Measurements from ENCODE around the gene PPARGC1A.

PPARGC1A gene

GRCh38 chr4:23878912-23879732 is 10.7 kb downstream of the PPARGC1A start:
- no peak overlapping the region for H3K27ac Mint-ChIP-seq
- DNase-seq: no peak

GRCh38 chr4:23878246-23878891 is 11.5 kb downstream of the PPARGC1A start:
- Mint-ChIP-seq H3K9me3 (peaks cover 2% of the 10 kb centered on the region), H3K27ac (no peak overlapping the region), H3K4me3 (no peak overlapping the region), H3K27me3 (no peaks in the 10 kb centered on the region), H3K36me3 (ENCODE audit: low read depth) (no peaks in the 10 kb centered on the region), H3K4me1 (ENCODE audit: low read depth) (no peaks in the 10 kb centered on the region)
- DNase-seq: no peak

More at GRCh38 chr4:23878912-23879732, 10.7 kb downstream of the PPARGC1A start:
- Mint-ChIP-seq H3K9me3 (peaks cover 2% of the 10 kb centered on the region), H3K27me3 (no peaks in the 10 kb centered on the region), H3K4me3 (no peak overlapping the region), H3K36me3 (ENCODE audit: low read depth) (no peaks in the 10 kb centered on the region), H3K4me1 (ENCODE audit: low read depth) (no peaks in the 10 kb centered on the region)

GRCh38 chr4:23877758-23878229 is 12.1 kb downstream of the PPARGC1A start:
- Mint-ChIP-seq H3K27ac (no peak overlapping the region), H3K9me3 (peaks cover 2% of the 10 kb centered on the region), H3K4me3 (no peak overlapping the region), H3K4me1 (ENCODE audit: low read depth) (no peaks in the 10 kb centered on the region), H3K27me3 (no peaks in the 10 kb centered on the region), H3K36me3 (ENCODE audit: low read depth) (no peaks in the 10 kb centered on the region)
- DNase-seq: no peak

DNA sequence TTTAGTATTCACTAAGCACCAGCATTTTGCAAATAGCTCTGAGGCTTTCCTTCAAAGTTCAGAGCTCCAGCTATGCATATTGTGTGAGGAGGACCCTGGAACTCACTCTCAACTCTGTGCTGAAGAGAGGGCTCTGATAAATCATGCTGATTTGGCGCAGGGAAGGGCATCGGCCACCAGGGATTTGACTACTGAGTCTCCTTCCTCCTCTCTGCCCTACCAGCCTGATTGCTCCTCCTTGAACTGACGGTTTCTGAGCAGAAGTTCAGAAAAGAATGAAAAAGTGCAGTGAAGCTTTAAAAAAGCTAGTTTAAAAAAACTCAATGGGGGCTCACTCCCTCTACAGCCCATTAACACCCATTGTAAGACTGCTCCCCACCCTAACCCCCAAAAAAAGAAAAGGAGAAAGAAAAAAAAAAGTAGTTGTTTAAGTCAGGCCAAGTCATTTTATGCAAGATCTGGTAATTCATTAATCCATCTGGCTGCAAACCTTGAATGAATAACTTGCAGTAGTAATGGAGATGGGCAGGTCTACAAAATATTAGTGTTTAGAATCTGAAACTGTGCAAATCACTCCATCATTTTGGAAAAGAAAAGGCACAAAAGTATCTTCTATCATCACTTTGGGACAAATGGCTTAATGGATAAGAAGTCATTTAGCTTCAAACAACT is 13.3 kb downstream of the PPARGC1A start:
- H3K9me3 Mint-ChIP-seq: peaks cover 2% of the 10 kb centered on the region
- H3K36me3 Mint-ChIP-seq (ENCODE audit: low read depth): no peaks in the 10 kb centered on the region
- no peak overlapping the region for H3K27ac Mint-ChIP-seq
- no peaks in the 10 kb centered on the region for H3K4me1 Mint-ChIP-seq (ENCODE audit: low read depth)
- H3K4me3 Mint-ChIP-seq: no peak overlapping the region
- no peaks in the 10 kb centered on the region for H3K27me3 Mint-ChIP-seq
- no peak for DNase-seq

DNA sequence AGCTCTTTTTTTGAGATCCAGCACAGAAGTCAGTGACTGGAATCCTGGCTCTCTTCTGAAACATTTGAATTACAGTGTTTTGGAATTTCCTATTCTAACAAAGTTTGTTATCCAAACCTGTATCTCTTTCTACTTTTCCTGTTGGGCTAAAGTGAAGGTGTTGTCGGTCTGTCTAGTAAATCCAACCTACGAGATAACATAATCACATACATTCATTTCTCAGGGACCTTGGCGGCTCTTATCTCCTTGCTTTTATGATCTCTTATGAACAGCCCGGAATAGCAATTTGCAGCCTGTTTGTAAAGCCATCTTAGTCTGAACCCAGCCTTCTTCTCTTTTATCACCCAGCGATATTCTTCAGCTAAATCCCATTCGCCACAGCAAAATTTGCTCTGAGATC is 14.5 kb downstream of the PPARGC1A start:
- no peak overlapping the region for H3K27ac Mint-ChIP-seq
- no peaks in the 10 kb centered on the region for H3K27me3 Mint-ChIP-seq
- H3K9me3 Mint-ChIP-seq: peaks cover 2% of the 10 kb centered on the region
- no peaks in the 10 kb centered on the region for H3K36me3 Mint-ChIP-seq (ENCODE audit: low read depth)
- DNase-seq: no peak
- H3K4me1 Mint-ChIP-seq (ENCODE audit: low read depth): no peaks in the 10 kb centered on the region
- no peak overlapping the region for H3K4me3 Mint-ChIP-seq

DNA sequence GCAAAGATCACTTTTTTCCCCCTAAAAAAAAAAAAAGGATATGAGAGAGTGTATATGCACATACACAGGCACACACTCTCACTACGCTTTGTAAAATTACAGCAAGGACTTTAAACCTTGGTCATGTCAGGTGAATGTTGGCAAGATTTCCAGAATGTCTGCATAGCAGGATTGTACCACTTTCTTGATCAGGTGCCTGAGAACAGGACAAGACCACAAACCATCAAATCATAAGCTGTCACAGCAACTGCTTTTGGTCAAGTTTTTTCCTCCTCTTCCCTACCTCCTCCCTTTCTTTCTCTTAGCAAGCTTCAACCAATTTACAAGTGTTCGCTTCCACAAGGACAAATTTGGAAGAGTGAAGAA is 15.3 kb downstream of the PPARGC1A start:
- Mint-ChIP-seq H3K9me3 (peaks cover 2% of the 10 kb centered on the region), H3K27me3 (no peaks in the 10 kb centered on the region), H3K4me3 (no peak overlapping the region), H3K27ac (no peak overlapping the region), H3K4me1 (ENCODE audit: low read depth) (no peaks in the 10 kb centered on the region), H3K36me3 (ENCODE audit: low read depth) (no peaks in the 10 kb centered on the region)
- no peak for DNase-seq

DNA sequence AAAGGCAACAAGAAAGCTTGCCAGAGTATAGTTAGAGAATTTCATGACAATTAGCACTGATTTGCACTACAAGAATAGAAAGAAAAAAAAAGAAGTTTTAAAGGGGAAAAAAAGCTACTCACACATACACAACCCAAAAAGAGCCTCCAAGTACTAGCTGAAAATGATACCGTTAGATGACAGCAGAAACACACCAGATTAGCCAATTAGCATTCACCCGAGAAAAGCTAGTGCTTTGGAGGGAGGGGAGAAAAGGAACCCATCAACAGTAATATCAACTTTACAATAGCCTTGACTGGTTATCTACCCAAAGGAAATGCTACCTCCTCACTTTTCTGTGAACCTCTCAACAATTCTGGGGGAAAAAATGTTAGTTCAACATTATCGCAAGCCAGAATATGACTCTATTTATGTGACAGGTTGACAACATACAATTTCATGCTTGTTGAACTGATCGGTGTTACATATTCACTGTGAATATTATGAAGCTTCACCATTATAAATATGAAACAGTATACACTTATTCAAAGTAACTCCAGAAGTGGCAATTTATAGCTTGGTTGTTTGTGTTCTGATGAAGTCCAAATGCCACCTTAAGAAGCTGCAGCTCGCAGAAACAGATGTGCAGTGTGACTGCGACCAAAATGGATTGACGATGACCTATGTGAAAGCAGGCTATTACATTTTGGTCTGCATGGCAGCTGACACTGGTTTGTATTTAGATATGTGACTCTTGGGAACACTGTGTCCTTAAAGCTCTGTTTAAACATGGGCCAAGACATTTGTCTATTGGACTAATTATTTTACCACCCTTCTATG is 15.9 kb downstream of the PPARGC1A start:
- Mint-ChIP-seq H3K27me3 (no peaks in the 10 kb centered on the region), H3K27ac (no peak overlapping the region), H3K4me3 (no peak overlapping the region), H3K36me3 (ENCODE audit: low read depth) (no peaks in the 10 kb centered on the region), H3K4me1 (ENCODE audit: low read depth) (no peaks in the 10 kb centered on the region), H3K9me3 (peaks cover 2% of the 10 kb centered on the region)
- no peak for DNase-seq

GRCh38 chr4:23871426-23871825 is 18.4 kb downstream of the PPARGC1A start:
- Mint-ChIP-seq H3K27me3 (no peaks in the 10 kb centered on the region), H3K4me1 (ENCODE audit: low read depth) (no peaks in the 10 kb centered on the region), H3K9me3 (peaks cover 2% of the 10 kb centered on the region), H3K4me3 (no peak overlapping the region), H3K27ac (no peak overlapping the region), H3K36me3 (ENCODE audit: low read depth) (no peaks in the 10 kb centered on the region)
- DNase-seq: no peak

DNA sequence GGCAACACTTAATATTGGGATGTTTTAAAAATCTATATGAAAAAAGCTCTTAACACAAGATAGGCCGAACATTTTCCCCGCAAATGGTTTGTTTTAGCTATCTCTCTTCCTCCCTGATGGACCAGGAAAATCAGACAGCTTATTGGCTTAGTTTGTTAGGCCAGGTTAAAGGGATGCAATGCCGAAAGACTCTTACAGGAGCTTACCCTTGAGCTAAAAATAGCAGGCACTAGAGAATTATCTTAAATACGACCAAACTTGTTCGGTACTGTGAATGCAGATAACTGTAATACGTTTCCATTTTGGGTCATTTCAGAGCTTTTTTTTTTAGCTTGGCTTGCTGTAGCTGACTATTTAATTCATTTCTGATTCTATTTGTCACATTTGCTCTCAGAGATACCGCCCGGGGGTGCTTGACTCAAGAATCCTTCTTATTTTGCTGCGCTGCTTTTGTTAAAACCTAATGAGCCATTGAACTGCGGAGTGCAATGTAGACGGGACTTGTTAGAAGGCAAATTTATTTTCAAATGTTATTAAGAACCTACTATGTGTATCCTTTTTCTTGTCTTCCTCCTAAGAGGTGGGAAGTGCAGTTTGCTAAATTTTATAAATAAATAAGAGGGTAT is 23.3 kb downstream of the PPARGC1A start:
- no peak for DNase-seq
- Mint-ChIP-seq H3K9me3 (no peaks in the 10 kb centered on the region), H3K36me3 (ENCODE audit: low read depth) (no peaks in the 10 kb centered on the region), H3K27ac (no peak overlapping the region), H3K27me3 (no peaks in the 10 kb centered on the region), H3K4me1 (ENCODE audit: low read depth) (no peaks in the 10 kb centered on the region), H3K4me3 (no peak overlapping the region)

DNA sequence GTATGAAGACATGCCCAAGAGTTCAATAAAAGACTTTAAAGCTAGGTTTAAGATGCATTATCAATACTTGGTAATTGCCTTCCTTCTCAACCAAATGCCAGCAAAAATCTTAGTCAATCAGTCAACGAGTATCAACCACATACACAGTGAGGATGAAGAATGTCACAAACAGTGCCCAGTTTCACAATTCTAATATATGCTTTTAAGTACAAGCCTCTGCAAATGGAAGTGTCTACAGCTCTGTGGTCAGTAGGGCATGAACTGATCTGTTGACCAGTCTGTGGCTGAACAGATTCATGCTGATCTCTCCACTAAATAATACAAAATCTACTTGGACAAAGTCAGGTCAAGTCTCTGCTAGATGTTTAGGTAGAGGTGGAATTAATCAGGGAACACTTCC is 27.9 kb downstream of the PPARGC1A start:
- Mint-ChIP-seq H3K27ac (no peak overlapping the region), H3K4me1 (ENCODE audit: low read depth) (no peaks in the 10 kb centered on the region), H3K4me3 (no peak overlapping the region), H3K9me3 (peaks cover 3% of the 10 kb centered on the region), H3K27me3 (no peaks in the 10 kb centered on the region), H3K36me3 (ENCODE audit: low read depth) (no peaks in the 10 kb centered on the region)
- no peak for DNase-seq

DNA sequence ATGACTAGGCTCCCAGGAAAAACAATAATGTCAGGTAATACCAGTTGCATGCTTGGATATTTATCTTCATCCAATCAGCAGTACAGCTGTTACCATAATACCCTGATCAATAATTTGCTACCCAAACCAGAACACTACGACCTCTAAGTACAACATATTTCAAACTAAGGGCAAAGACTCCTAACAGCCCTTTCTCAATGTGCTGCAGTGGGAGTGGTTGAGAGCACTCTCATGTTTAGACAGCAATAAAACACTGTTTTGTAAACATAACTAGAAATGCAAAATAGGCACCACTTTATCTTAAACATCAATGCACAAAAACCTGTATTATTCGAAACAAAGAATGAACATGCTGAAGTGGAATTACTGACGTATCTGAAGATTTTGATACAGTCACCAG is 28.9 kb downstream of the PPARGC1A start:
- no peak for DNase-seq
- peaks cover 3% of the 10 kb centered on the region for H3K9me3 Mint-ChIP-seq
- no peak overlapping the region for H3K4me3 Mint-ChIP-seq
- no peak overlapping the region for H3K27ac Mint-ChIP-seq
- no peaks in the 10 kb centered on the region for H3K4me1 Mint-ChIP-seq (ENCODE audit: low read depth)
- H3K36me3 Mint-ChIP-seq (ENCODE audit: low read depth): no peaks in the 10 kb centered on the region
- no peaks in the 10 kb centered on the region for H3K27me3 Mint-ChIP-seq

DNA sequence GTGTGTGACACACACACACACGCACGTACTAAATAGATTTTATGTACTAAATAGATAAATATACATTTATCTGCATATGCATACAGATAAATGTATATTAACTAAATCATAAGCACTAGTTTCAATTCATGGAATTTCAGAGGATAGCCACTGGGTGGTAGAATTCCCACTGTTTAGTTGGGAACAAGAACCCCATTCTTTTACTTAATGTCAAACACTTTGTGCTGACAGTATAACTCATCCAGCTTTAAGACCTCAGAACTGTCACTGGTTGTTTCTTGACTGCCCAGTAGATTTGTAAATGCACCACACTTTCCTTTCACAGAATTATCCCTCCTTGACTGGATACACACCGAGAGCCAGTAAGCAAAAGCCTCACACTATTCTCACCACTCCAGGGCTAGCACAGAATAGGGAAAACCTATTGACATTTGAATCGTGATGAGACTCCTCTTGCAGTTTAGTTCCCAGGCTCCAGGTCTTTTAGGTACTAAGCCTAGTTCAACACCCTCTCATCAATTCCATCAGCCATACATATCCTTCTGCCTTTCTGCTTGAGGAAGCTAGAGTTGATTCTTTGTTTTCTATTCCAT is 32.4 kb downstream of the PPARGC1A start:
- Mint-ChIP-seq H3K4me3 (no peak overlapping the region), H3K4me1 (ENCODE audit: low read depth) (no peaks in the 10 kb centered on the region), H3K9me3 (peaks cover 3% of the 10 kb centered on the region), H3K36me3 (ENCODE audit: low read depth) (no peaks in the 10 kb centered on the region), H3K27ac (no peak overlapping the region), H3K27me3 (no peaks in the 10 kb centered on the region)
- no peak for DNase-seq

GRCh38 chr4:23856630-23857029 is 33.2 kb downstream of the PPARGC1A start:
- no peak for DNase-seq
- no peaks in the 10 kb centered on the region for H3K27me3 Mint-ChIP-seq
- H3K4me1 Mint-ChIP-seq (ENCODE audit: low read depth): no peaks in the 10 kb centered on the region
- no peaks in the 10 kb centered on the region for H3K36me3 Mint-ChIP-seq (ENCODE audit: low read depth)
- H3K9me3 Mint-ChIP-seq: peaks cover 3% of the 10 kb centered on the region
- no peak overlapping the region for H3K4me3 Mint-ChIP-seq
- H3K27ac Mint-ChIP-seq: no peak overlapping the region

Data from activated T-cell treated with anti-CD3 and anti-CD28 coated beads, Interleukin-2, amount 50 U/mL, for 24 hours (primary cell).